HG03025 (cell line): ENCODE measurements around the gene KCNMB2.
A peak's percentile ranks its signal among the peaks of the same experiment; 100 is the strongest.
"Not testable (repeated sequence)": the region's sequence is repeated elsewhere in the genome, so short reads cannot be mapped to it uniquely, and the experiment has no call there.

ENCODE experiments used
- ATAC-seq: cut with Tn5 transposase; IDR thresholded peaks from one replicate; pipeline ENCODE4 v1.9.1; 2021; ENCODE audit warnings: mild to moderate bottlenecking, moderate library complexity; ENCODE audit not compliant: unreplicated experiment, low FRiP score

KCNMB2 gene

DNA sequence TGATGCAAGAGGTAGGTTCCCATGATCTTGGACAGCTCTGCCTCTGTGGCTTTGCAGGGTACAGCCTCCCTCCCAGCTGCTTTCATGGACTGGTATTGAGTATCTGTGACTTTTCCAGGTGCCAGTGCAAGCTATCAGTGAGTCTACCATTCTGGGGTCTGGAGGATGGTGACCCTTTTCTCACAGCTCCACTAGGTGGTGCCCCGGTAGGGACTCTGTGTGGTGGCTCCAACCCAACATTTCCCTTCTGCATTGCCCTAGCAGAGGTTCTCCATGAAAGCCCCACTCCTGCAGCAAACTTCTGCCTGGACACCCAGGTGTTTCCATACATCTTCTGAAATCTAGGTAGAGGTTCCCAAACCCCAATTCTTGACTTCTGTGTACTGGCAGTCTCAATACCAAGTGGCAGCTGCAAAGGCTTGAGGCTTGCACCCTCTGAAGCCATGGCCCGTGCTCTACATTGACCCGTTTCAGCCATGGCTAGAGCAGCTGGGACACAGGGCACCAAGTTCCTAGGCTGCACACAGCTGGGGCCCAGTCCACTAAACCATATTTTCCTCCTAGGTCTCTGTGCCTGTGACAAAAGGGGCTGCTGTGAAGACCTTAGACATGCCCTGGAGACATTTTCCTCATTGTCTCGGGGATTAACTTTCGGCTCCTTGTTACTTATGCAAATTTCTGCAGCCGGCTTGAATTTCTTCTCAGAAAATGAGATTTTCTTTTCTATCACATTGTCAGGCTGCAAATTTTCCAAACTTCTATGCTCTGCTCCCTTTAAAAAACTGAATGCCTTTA lies 209.8 kb downstream of the KCNMB2 start:
- not testable (repeated sequence) for ATAC-seq

DNA sequence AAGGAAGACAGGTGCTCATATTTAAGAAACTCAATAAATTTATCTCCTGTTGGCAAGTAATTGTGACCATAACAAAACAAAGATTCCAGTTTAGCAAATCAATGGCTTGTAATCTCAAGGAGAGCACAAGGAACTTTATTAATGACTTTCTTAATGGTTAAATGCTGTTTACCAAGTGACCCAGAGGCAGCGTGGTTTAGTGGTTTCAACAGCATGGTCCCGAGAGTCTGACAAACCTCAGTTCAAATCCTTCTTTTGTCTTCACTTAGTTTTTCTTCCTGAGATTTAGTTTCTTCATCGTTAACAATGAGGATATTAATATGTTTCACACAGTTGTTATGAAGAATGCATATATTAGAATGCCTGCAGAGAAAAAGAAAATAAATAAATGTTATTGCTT lies 212.6 kb downstream of the KCNMB2 start:
- ATAC-seq: no peak

- ATAC-seq: no peak
Observed at GRCh38 chr3:178749471-178749870, 213.2 kb downstream of the KCNMB2 start.

DNA sequence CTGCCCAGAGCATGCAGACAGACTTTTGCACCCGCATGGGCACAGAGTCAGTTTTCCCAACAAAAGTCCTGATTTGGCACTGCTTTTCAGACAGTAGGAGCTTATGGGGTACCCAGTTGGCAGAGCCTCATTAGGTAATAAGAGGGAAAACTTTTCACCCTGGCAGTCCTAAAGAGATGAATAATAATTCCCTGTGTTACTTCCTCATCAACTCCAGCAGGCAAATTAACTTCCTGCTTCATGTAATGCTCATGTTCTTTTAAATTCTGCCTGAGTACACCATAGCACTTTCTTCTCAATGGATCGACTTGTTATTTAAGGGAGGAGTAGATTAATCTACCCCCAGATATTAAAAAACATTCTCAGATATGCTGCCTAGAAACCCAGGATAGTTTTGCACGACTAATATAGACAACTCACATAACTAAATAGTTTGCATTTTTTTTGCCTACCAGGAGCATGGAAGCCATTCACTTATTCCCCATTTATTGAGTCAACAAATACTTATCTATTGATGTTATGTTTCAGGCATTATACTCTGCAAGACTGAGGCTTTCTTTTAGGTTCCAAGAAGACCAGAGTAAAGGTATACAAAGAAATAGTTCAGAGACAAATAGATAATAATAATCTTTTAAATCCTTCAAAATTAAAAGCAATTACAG lies 214.5 kb downstream of the KCNMB2 start:
- no peak for ATAC-seq

DNA sequence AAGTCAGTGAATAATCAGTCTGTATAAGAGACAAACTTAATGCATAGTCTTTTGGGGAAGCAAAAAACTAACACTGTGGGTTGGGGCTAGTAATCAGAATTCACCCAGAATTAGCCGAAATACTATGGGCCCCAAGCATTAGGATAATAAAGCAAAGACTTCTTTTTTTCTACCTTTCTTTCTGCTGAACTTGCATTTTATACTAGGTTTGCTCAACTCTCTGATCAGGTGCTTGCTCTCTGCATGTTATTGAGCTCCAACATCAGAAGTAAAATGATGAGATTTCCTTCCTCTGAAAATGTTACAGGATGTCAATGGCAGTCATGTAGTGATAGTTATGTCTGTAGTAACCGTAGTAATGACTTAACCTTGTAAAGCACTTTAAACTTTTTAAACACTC lies 216.6 kb downstream of the KCNMB2 start:
- ATAC-seq: no peak

DNA sequence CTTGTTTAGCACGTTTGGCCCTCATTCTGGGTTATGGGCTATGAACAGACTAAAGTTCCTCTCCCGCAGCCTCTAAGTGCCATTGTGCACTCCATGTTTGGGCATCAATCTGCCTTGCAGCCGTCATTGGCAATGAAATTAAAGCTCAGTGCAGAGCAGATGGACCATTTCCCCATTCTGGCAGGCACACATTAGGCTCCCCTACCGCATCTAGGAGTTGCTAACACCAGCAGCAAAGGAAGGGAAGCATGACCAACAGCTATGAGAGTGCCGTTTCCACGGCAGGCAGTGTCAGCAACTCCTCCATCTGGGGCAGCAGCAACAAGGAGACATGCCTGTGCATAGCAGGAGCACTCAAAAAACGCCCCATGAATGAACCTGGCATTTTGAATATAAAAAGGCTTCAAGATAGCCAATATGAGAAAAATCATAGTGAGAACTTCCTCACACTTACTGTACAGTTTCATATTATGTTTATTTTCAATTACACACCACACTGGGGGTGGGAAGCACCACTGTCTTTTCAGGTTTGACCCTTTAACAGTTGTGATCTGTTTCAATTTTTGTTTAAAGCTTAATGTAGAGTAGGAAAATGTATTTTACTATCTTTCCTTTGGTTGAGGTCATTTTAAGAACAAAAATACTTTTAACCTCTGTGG lies 218.7 kb downstream of the KCNMB2 start:
- ATAC-seq: no peak

GRCh38 chr3:178761024-178761423 lies 224.8 kb downstream of the KCNMB2 start:
- ATAC-seq: no peak

DNA sequence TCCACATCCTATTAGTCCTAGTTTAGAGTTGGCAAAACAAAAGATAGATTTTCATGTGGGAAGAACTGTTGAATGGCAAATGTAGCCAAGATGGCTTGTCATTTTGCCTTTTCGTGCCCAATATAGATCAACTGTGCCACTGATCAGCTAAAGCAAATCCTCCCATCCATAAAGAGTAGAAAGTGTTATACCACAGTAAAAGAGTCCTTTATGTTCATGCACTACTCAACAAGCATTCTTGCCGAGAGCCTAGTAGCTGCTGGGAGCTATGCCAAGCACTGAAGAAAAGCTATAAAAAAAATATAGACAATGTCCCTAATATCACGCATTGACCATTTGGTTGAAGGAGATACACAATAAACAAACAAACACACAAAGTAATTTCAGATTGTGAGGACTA lies 225.2 kb downstream of the KCNMB2 start:
- ATAC-seq: no peak

GRCh38 chr3:178762385-178762784 lies 226.1 kb downstream of the KCNMB2 start:
- ATAC-seq: no peak

DNA sequence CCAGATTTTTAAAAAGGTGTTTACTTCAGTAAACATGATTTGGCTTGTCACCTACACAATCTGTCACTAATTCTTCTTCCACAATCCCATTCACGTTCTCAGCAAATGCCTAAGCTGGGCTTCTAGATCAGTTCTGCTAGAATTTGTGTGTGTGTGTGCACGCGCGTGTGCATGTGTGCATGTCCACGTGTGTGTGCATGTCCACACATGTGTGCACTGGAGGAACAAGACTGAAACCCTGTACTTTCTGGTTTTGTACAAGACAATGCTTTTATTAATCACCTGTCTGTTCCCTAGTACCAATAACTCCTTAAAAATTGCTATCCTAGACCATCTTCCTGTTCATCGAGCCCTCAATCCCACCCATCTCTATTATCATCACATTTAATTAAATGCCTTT lies 229.2 kb downstream of the KCNMB2 start:
- ATAC-seq: no peak

DNA sequence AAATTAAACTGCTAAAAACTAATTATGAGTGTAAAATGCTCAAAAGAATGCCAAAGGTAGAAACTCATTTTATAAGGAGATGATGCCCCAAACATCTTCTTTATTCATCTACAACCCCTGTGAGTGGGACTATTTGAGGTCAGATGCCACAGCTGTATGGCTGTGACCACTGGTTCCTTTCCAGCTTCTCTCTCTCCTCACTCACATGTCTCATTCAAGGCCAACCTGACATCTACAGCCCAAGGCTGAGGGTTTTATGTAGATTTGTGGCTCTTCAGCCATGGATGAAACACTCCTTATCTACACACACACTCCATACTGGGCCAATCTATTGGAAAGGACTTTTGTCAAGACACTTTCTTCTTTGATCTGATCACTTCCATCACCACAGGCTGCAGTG lies 231.3 kb downstream of the KCNMB2 start:
- no peak for ATAC-seq

DNA sequence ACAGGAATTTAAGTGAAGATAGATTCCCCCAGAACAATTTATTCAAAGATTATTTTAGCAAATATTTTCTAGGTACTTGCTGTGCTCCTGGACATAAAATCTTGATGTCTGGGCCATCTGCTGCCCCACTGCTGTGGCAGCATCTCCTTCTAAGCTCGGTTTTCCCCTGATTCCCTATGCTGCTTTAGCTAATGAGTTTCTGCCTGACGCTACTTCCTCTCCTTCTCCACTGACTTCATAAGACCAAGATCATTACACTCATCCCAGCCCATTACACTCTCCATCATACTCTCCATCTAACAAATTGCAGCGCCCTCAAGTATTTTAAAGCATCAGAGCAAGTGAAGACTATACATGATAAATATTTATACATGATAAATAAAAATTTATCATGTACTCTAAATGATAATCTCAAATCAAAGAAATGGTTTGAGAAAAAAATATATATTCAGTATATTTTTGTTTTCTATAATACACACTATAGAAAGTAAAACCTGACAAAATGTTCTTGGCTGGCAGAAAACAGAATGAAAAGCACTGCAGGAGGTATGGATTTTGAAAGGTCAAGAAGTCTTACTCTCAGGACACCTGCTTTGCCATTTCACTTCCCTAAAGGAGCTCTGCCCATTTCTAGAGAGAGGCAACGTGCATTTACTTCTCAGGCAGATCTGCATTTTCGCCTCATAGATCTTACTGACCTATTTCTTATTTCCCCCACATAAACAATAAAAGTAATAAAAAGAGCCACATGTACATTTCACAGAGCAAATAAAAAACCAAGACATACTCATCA lies 232.0 kb downstream of the KCNMB2 start:
- ATAC-seq: peak; percentile 83

GRCh38 chr3:178771511-178771910 lies 235.3 kb downstream of the KCNMB2 start:
- ATAC-seq: no peak

DNA sequence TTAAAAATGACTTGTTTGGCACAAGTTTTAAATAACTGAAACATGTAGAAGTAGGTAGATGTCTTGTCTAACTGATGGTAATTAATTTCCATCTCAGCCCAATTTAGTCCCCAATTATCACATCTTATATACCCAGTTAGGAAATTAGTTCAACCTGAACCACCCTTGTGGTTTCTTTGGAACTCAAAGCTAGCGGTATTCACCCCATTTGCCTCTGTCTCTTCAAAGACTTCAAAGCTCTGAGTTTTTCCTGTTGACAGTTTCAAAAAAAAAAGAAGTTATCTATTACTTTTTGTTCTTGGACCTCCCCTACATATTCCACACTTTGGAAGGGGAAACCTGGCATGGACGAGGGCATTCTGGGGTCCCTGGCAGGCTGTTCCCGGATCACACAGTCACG lies 236.5 kb downstream of the KCNMB2 start:
- no peak for ATAC-seq

DNA sequence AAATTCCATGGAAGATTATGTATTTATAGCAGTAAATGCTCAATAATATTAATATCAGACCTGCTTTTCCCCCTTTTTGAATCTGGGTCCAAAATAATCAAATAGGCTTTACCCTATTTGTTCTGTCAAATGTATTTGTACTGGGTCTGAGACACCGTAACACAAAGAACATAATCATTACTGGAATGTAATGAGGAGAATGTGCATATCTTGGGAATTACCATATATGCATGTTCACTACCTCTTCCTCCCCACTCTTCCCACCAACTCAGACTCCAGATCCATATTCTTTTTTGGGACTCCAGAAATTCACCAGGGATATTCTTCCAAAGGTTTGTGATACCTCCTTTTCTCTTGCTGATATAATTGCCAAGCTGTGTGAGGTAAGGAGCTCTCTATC lies 237.1 kb downstream of the KCNMB2 start:
- ATAC-seq: no peak

DNA sequence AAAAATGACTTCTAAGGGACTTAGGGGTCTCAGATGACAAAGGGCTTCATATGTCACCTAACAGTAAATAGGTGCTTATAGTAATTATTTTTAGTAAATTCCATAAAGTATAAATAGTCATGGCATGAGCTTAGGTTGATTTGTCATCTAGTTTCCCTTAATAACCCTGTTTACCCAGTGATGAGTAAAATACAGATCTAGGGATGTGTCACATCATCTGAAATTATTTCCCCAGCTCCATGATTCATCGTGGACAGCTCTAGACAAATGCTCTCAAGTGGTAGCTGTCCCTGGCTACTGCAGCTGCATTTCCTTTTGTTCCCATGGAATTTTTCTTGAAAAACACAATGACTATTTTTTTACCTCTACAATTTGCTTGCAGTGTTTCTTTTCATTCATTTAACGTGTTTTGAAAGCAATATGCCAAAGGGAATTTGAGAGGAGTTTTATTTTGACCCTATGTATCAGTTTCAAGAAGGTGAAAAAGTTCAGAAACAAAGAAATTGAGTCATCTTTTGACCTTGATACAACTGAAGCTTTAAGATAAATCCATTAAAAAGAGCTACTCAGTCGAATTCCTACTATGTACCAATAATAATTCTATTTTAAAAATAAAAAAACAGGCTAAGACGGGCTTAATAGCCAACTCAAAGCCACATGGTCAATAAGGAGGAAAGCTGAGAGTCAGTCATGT lies 241.6 kb downstream of the KCNMB2 start:
- ATAC-seq: no peak

DNA sequence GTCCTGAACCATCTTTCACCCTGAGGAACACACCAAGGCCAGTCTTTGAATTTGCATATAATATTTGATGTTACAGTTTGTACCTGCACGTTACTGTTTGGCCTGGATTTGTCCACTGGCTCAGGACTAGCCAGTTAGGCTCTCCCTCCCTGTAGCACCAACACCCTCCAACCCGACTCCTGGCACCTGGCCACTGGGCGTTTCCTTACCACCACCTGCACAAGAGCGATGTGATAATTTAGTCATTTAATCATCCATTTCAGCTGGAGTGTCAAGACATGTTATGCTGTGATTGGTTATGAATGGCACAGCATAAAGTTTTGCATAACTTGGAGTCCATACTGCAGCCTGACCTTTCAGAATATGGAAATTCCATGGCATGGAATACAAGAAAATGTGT lies 242.4 kb downstream of the KCNMB2 start:
- no peak for ATAC-seq

DNA sequence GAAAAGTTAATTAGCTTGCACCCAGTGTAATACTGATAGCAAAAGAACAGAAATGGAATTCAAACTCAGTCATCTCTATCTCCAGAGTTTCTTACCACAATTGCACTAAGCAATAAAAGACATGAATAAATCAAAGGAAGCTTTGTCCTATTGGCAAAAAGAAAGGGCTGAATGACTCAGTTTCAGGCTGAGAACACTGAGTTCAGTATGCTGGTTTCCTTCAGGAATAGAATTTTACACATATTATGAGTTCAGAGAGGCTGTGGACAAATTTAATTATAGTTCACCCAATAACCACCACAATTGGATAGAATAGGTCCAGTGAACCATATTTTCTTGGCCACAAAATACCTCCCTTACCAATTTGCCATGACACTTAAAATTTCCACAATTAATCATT lies 249.7 kb downstream of the KCNMB2 start:
- ATAC-seq: no peak

GRCh38 chr3:178787960-178788359 lies 251.7 kb downstream of the KCNMB2 start:
- ATAC-seq: no peak

- ATAC-seq: no peak
Observed at GRCh38 chr3:178794711-178795110, 258.5 kb downstream of the KCNMB2 start.
